Fibroblast of lung (primary cell): ENCODE results near the gene MAP3K9. TPM values are rescaled to one million over a fixed set of nuclear protein-coding genes. Genes with fewer than 3 reads are reported as not detected.

Experiments used
- DNase-seq, 2 donors: peaks; one replicate each; pipeline versions ENCODE4 v3.0.0 to v3.0.0-alpha.2; 2010; ENCODE audit warnings: low read depth in 2 of 2
- H2AFZ ChIP-seq: 2 replicates; pipeline ENCODE4 v1.5.1; 2012; ENCODE audit warnings: low read length, control low read depth, inconsistent platforms
- H3K27ac ChIP-seq: 2 replicates; pipeline ENCODE4 v1.5.1; 2011; ENCODE audit warnings: low read length, control low read depth; ENCODE audit not compliant: insufficient read depth
- H3K27me3 ChIP-seq: 2 replicates; pipeline ENCODE4 v1.5.1; 2011; ENCODE audit warnings: mild to moderate bottlenecking, low read length; ENCODE audit not compliant: control insufficient read depth, insufficient read depth
- H3K36me3 ChIP-seq: 2 replicates; pipeline ENCODE4 v1.5.1; 2011; ENCODE audit warnings: low read length; ENCODE audit not compliant: control insufficient read depth, insufficient read depth
- H3K4me1 ChIP-seq: 2 replicates; pipeline ENCODE4 v1.5.1; 2011; ENCODE audit warnings: low read length; ENCODE audit not compliant: control insufficient read depth, insufficient read depth; ENCODE audit errors: extremely low read depth
- H3K4me2 ChIP-seq: 2 replicates; pipeline ENCODE4 v1.5.1; 2011; ENCODE audit warnings: low read length, control low read depth; ENCODE audit not compliant: insufficient read depth; ENCODE audit errors: extremely low read depth
- H3K4me3 ChIP-seq, 4 experiments: fragments of 200-600 bp in 1 of 4; sonication (generic) in 1 of 4; replicated peaks in 1 of 4; 2 replicates each; pipeline ENCODE4 v1.5.1; 2011 to 2016; ENCODE audit warnings: low read length in 4 of 4, low read depth in 3 of 4, mild to moderate bottlenecking in 3 of 4, control low read depth in 2 of 4, inconsistent platforms in 1 of 4, mixed read lengths in 1 of 4; ENCODE audit not compliant: insufficient read depth in 1 of 4; ENCODE audit errors: control extremely low read depth in 1 of 4
- H3K79me2 ChIP-seq: 2 replicates; pipeline ENCODE4 v1.5.1; 2012; ENCODE audit warnings: mild to moderate bottlenecking, low read length, inconsistent platforms; ENCODE audit not compliant: control insufficient read depth, insufficient read depth
- H3K9ac ChIP-seq: 2 replicates; pipeline ENCODE4 v1.5.1; 2011; ENCODE audit warnings: mild to moderate bottlenecking, low read length, control low read depth; ENCODE audit not compliant: insufficient read depth
- H3K9me3 ChIP-seq: 2 replicates; pipeline ENCODE4 v1.5.1; 2012; ENCODE audit warnings: low read depth, low read length; ENCODE audit not compliant: control insufficient read depth, insufficient read depth
- H4K20me1 ChIP-seq: 2 replicates; pipeline ENCODE4 v1.5.1; 2011; ENCODE audit warnings: low read length; ENCODE audit not compliant: control insufficient read depth, insufficient read depth; ENCODE audit errors: extremely low read depth
- CTCF ChIP-seq, 2 donors: IDR thresholded peaks in 1 of 2; conservative IDR thresholded peaks in 1 of 2; 1 replicate in 1 of 2; 2 replicates in 1 of 2; pipeline ENCODE4 v1.5.1; 2011 to 2012; ENCODE audit warnings: low read length in 2 of 2, control low read depth in 1 of 2, inconsistent platforms in 1 of 2, low read depth in 1 of 2, mild to moderate bottlenecking in 1 of 2
- EZH2 ChIP-seq: IDR thresholded peaks from 2 replicates; pipeline ENCODE4 v1.5.1; 2012; ENCODE audit warnings: low read length, control low read depth, mild to moderate bottlenecking; ENCODE audit errors: missing control alignments
- polyA plus RNA-seq, 2 donors: library from polyadenylated mRNA; depleted of rRNA in 1 of 2; stranded (reverse) in 1 of 2; unstranded in 1 of 2; fragments of >200 nt; gene quantifications; 2 replicates each; pipeline ENCODE4 v1.2.1, GENCODE V29; 2011 to 2012; ENCODE audit warnings: missing spikeins in 1 of 2
- total RNA-seq: library from RNA; depleted of rRNA; stranded (reverse); fragments of >200 nt; gene quantifications from 2 replicates; pipeline ENCODE4 v1.2.1, GENCODE V29; 2014

The MAP3K9 gene
- total and polyA plus RNA-seq, 2 donors (not counting 1 experiment from before 2014, with no cell fraction given), result 0.17 to 0.27 TPM

- Histone ChIP-seq H3K79me2 (no peaks in the 10 kb centered on the region), H3K4me1 (no peaks in the 10 kb centered on the region), H3K4me3 (no peak overlapping the region), H3K9me3 (no peaks in the 10 kb centered on the region), H4K20me1 (no peaks in the 10 kb centered on the region), H3K27me3 (no peaks in the 10 kb centered on the region), H3K9ac (no peak overlapping the region), H3K4me2 (no peak overlapping the region), H3K27ac (no peak overlapping the region), H3K36me3 (no peaks in the 10 kb centered on the region), H2AFZ (no peak overlapping the region)
- no peak for DNase-seq
- TF ChIP-seq CTCF (conservative IDR thresholded peaks at IDR 0.05 in 1 of 2, IDR thresholded peaks at IDR 0.05 in 1 of 2; ENCODE audit: low read depth in 1 of 2, low read length in 2 of 2) (no peak), EZH2 (no peak)
These were observed 67.0 kb downstream of the MAP3K9 start for GRCh38 chr14:70742316-70742715.

- H3K4me1 ChIP-seq, result no peaks in the 10 kb centered on the region
- H3K4me2 ChIP-seq, result no peak overlapping the region
- no peak overlapping the region for H3K27ac ChIP-seq
- H3K36me3 ChIP-seq, result no peaks in the 10 kb centered on the region
- no peaks in the 10 kb centered on the region for H4K20me1 ChIP-seq
- H3K79me2 ChIP-seq, result no peaks in the 10 kb centered on the region
- no peak overlapping the region for H2AFZ ChIP-seq
- no peaks in the 10 kb centered on the region for H3K9me3 ChIP-seq
- H3K4me3 ChIP-seq, result no peak overlapping the region
- no peak for DNase-seq
- TF ChIP-seq EZH2 (no peak), CTCF (conservative IDR thresholded peaks at IDR 0.05 in 1 of 2, IDR thresholded peaks at IDR 0.05 in 1 of 2; ENCODE audit: low read depth in 1 of 2, low read length in 2 of 2) (no peak)
- no peaks in the 10 kb centered on the region for H3K27me3 ChIP-seq
- no peak overlapping the region for H3K9ac ChIP-seq
These were observed 67.8 kb downstream of the MAP3K9 start for GRCh38 chr14:70741482-70741881.

- no peak for TF ChIP-seq EZH2
- no peak for TF ChIP-seq CTCF (conservative IDR thresholded peaks at IDR 0.05 in 1 of 2, IDR thresholded peaks at IDR 0.05 in 1 of 2; ENCODE audit: low read depth in 1 of 2, low read length in 2 of 2)
- Histone ChIP-seq H3K27ac (no peak overlapping the region), H3K36me3 (no peaks in the 10 kb centered on the region), H3K4me3 (no peak overlapping the region), H4K20me1 (no peaks in the 10 kb centered on the region), H3K9me3 (no peaks in the 10 kb centered on the region), H3K79me2 (no peaks in the 10 kb centered on the region), H3K27me3 (no peaks in the 10 kb centered on the region), H3K4me2 (no peak overlapping the region), H3K9ac (no peak overlapping the region), H2AFZ (no peak overlapping the region), H3K4me1 (no peaks in the 10 kb centered on the region)
- no peak for DNase-seq
These were observed 74.3 kb downstream of the MAP3K9 start for GRCh38 chr14:70735043-70735442.
